IPS-15b (cell line): ENCODE results near the gene BUB1B.

Experiments used
- H3K27me3 ChIP-seq: one replicate; pipeline ENCODE4 v1.6.1; 2013; ENCODE audit warnings: low read length; ENCODE audit not compliant: control insufficient read depth, insufficient read depth
- H3K36me3 ChIP-seq: one replicate; pipeline ENCODE4 v1.6.1; 2013; ENCODE audit warnings: low read length; ENCODE audit not compliant: control insufficient read depth, insufficient read depth
- H3K4me1 ChIP-seq: one replicate; pipeline ENCODE4 v1.6.1; 2013; ENCODE audit warnings: mild to moderate bottlenecking, low read length; ENCODE audit not compliant: control insufficient read depth, insufficient read depth
- H3K4me3 ChIP-seq: one replicate; pipeline ENCODE4 v1.5.1; 2013; ENCODE audit warnings: low read depth, low read length
- H3K9ac ChIP-seq: one replicate; pipeline ENCODE4 v1.6.1; 2013; ENCODE audit warnings: low read depth, mild to moderate bottlenecking, low read length
- H3K9me3 ChIP-seq: one replicate; pipeline ENCODE4 v1.6.1; 2013; ENCODE audit warnings: mild to moderate bottlenecking, low read length; ENCODE audit not compliant: control insufficient read depth, insufficient read depth

Gene BUB1B

GRCh38 chr15:40219801-40220200 is 58.9 kb downstream of the BUB1B start:
- peaks cover 14% of the 10 kb centered on the region for H3K36me3 ChIP-seq
- no peak overlapping the region for H3K4me3 ChIP-seq
- no peak overlapping the region for H3K9ac ChIP-seq
- no peaks in the 10 kb centered on the region for H3K9me3 ChIP-seq
- H3K4me1 ChIP-seq: no peaks in the 10 kb centered on the region
- H3K27me3 ChIP-seq: no peaks in the 10 kb centered on the region

- Histone ChIP-seq H3K9me3 (no peaks in the 10 kb centered on the region), H3K9ac (no peak overlapping the region), H3K4me3 (no peak overlapping the region), H3K36me3 (peaks cover 14% of the 10 kb centered on the region), H3K4me1 (no peaks in the 10 kb centered on the region), H3K27me3 (no peaks in the 10 kb centered on the region)
Observed at GRCh38 chr15:40222131-40222530, 61.3 kb downstream of the BUB1B start.

- no peaks in the 10 kb centered on the region for H3K4me1 ChIP-seq
- H3K9ac ChIP-seq: no peak overlapping the region
- H3K4me3 ChIP-seq: no peak overlapping the region
- H3K36me3 ChIP-seq: peaks cover 10% of the 10 kb centered on the region
- H3K27me3 ChIP-seq: no peaks in the 10 kb centered on the region
- H3K9me3 ChIP-seq: no peaks in the 10 kb centered on the region
Observed at GRCh38 chr15:40226736-40227135, 65.9 kb downstream of the BUB1B start.

- H3K4me3 ChIP-seq: no peak overlapping the region
- no peak overlapping the region for H3K9ac ChIP-seq
- peaks cover 10% of the 10 kb centered on the region for H3K36me3 ChIP-seq
- H3K9me3 ChIP-seq: no peaks in the 10 kb centered on the region
- H3K4me1 ChIP-seq: no peaks in the 10 kb centered on the region
- H3K27me3 ChIP-seq: no peaks in the 10 kb centered on the region
Observed at GRCh38 chr15:40229316-40229715, 68.4 kb downstream of the BUB1B start.

- Histone ChIP-seq H3K4me1 (no peaks in the 10 kb centered on the region), H3K27me3 (no peaks in the 10 kb centered on the region), H3K4me3 (no peak overlapping the region), H3K9me3 (no peaks in the 10 kb centered on the region), H3K9ac (no peak overlapping the region), H3K36me3 (peaks cover 10% of the 10 kb centered on the region)
Observed at GRCh38 chr15:40229956-40230355, 69.1 kb downstream of the BUB1B start.

GRCh38 chr15:40232625-40233070 is 71.8 kb downstream of the BUB1B start:
- no peaks in the 10 kb centered on the region for H3K27me3 ChIP-seq
- H3K9me3 ChIP-seq: no peaks in the 10 kb centered on the region
- H3K9ac ChIP-seq: no peak overlapping the region
- peaks cover 7% of the 10 kb centered on the region for H3K36me3 ChIP-seq
- H3K4me1 ChIP-seq: no peaks in the 10 kb centered on the region
- H3K4me3 ChIP-seq: no peak overlapping the region

- peaks cover 7% of the 10 kb centered on the region for H3K36me3 ChIP-seq
- H3K27me3 ChIP-seq: peaks cover 2% of the 10 kb centered on the region
- no peak overlapping the region for H3K4me3 ChIP-seq
- no peaks in the 10 kb centered on the region for H3K4me1 ChIP-seq
- no peak overlapping the region for H3K9ac ChIP-seq
- no peaks in the 10 kb centered on the region for H3K9me3 ChIP-seq
Observed at GRCh38 chr15:40233727-40234577, 73.1 kb downstream of the BUB1B start.

- Histone ChIP-seq H3K4me3 (no peak overlapping the region), H3K27me3 (peaks cover 2% of the 10 kb centered on the region), H3K4me1 (peaks cover 4% of the 10 kb centered on the region), H3K36me3 (peaks cover 2% of the 10 kb centered on the region), H3K9me3 (no peaks in the 10 kb centered on the region), H3K9ac (no peak overlapping the region)
Observed at GRCh38 chr15:40234783-40235182, 73.9 kb downstream of the BUB1B start.

- peaks cover 4% of the 10 kb centered on the region for H3K4me1 ChIP-seq
- H3K36me3 ChIP-seq: peaks cover 2% of the 10 kb centered on the region
- H3K9me3 ChIP-seq: no peaks in the 10 kb centered on the region
- peaks cover 2% of the 10 kb centered on the region for H3K27me3 ChIP-seq
- H3K9ac ChIP-seq: no peak overlapping the region
- H3K4me3 ChIP-seq: no peak overlapping the region
Observed at GRCh38 chr15:40235201-40235885, 74.5 kb downstream of the BUB1B start.

GRCh38 chr15:40238532-40239403 is 77.9 kb downstream of the BUB1B start, which contains the start of gene PAK6:
PAK6 (plus strand) TSS chr15:40239063; CDS start chr15:40264786, 25,723 bp downstream.
- peak within 1 kb of the TSS; percentile 37 for H3K9ac ChIP-seq
- H3K9me3 ChIP-seq: no peaks in the 10 kb centered on the region
- H3K4me1 ChIP-seq: peaks cover 4% of the 10 kb centered on the region
- peak within 1 kb of the TSS; percentile 30 for H3K4me3 ChIP-seq
- H3K36me3 ChIP-seq: no peaks in the 10 kb centered on the region
- peaks cover 2% of the 10 kb centered on the region for H3K27me3 ChIP-seq

- H3K4me3 ChIP-seq: peak overlapping the region; percentile 30
- no peaks in the 10 kb centered on the region for H3K9me3 ChIP-seq
- H3K36me3 ChIP-seq: no peaks in the 10 kb centered on the region
- H3K27me3 ChIP-seq: peaks cover 2% of the 10 kb centered on the region
- H3K9ac ChIP-seq: no peak overlapping the region
- H3K4me1 ChIP-seq: peaks cover 4% of the 10 kb centered on the region
Observed at GRCh38 chr15:40239404-40239692, 78.5 kb downstream of the BUB1B start.
